Breast epithelium (tissue), 4 donors: Measurements from ENCODE around the gene SLC38A10. TPM values are rescaled to one million over a fixed set of nuclear protein-coding genes. Genes with fewer than 3 reads are reported as not detected.

Experiments
- DNase-seq, 2 donors: peaks; one replicate each; pipeline ENCODE4 v3.0.0-alpha.2; 2019; ENCODE audit warnings: low spot score in 2 of 2
- H3K27ac ChIP-seq, 2 donors: fragments of 200-600 bp; sonication (generic) in 1 of 2; one replicate each; pipeline ENCODE4 v1.5.1; 2016 to 2019; ENCODE audit warnings: mild to moderate bottlenecking in 1 of 2
- H3K27me3 ChIP-seq, 2 donors: fragments of 200-600 bp; sonication (generic) in 1 of 2; one replicate each; pipeline versions ENCODE4 v1.5.1 to v1.6.0; 2017 to 2019; ENCODE audit warnings: control low read depth in 1 of 2, mild to moderate bottlenecking in 1 of 2
- H3K36me3 ChIP-seq: fragments of 200-600 bp; one replicate; pipeline ENCODE4 v1.5.1; 2019
- H3K4me1 ChIP-seq, 2 donors: fragments of 200-600 bp; sonication (generic); one replicate each; pipeline ENCODE4 v1.5.1; 2016 to 2019; ENCODE audit warnings: control low read depth in 1 of 2
- H3K4me3 ChIP-seq, 3 donors: fragments of 200-600 bp; sonication (generic); 1 replicate in 2 of 3; 2 replicates in 1 of 3; pipeline ENCODE4 v1.5.1; 2016 to 2019; ENCODE audit warnings: mild to moderate bottlenecking in 3 of 3, moderate library complexity in 2 of 3
- H3K9me3 ChIP-seq, 2 donors: fragments of 200-600 bp; sonication (generic) in 1 of 2; one replicate each; pipeline ENCODE4 v1.5.1; 2016 to 2019; ENCODE audit warnings: control low read depth in 1 of 2
- POLR2A ChIP-seq: fragments of 450-650 bp; IDR thresholded peaks from one replicate; pipeline ENCODE4 v1.6.1; 2016; ENCODE audit warnings: antibody characterized with exemption, mild to moderate bottlenecking, moderate library complexity
- POLR2AphosphoS5 ChIP-seq, 3 donors: sonication (generic); formaldehyde crosslinking; IDR thresholded peaks; one replicate each; pipeline ENCODE4 v1.6.1; 2017; ENCODE audit warnings: antibody characterized with exemption in 3 of 3
- intact Hi-C: fragments of 100-400 bp; cut with DNase I; formaldehyde crosslinking; loops from one replicate; pipeline ENCODE4 v1.15.1; 2023; ENCODE audit warnings: low total_unique reads
- total RNA-seq, 3 donors: library from RNA; depleted of rRNA; stranded (reverse); fragments of >200 nt; gene quantifications; one replicate each; pipeline ENCODE4 v1.1.0, GENCODE V29; 2016
- TF ChIP-seq, protein P1 (sequence below), 3 donors: fragments of 450-650 bp; IDR thresholded peaks; one replicate each; pipeline ENCODE4 v1.5.1; 2016 to 2017; ENCODE audit warnings: antibody characterized with exemption in 3 of 3, mild to moderate bottlenecking in 3 of 3, moderate library complexity in 3 of 3

Gene SLC38A10
- total RNA-seq, 3 donors from 2014 or later = 52.4 to 104 (median 85.2) TPM

GRCh38 chr17:81315129-81315884 is 20.2 kb upstream of the SLC38A10 start:
- Histone ChIP-seq H3K36me3 (no peaks in the 10 kb centered on the region), H3K4me3 (no peak overlapping the region), H3K27me3 (no peaks in the 10 kb centered on the region), H3K9me3 (no peaks in the 10 kb centered on the region), H3K27ac (no peak overlapping the region), H3K4me1 (peaks cover under 1 to 2% of the 10 kb centered on the region in 2 donors)
- TF ChIP-seq, protein P1, sequence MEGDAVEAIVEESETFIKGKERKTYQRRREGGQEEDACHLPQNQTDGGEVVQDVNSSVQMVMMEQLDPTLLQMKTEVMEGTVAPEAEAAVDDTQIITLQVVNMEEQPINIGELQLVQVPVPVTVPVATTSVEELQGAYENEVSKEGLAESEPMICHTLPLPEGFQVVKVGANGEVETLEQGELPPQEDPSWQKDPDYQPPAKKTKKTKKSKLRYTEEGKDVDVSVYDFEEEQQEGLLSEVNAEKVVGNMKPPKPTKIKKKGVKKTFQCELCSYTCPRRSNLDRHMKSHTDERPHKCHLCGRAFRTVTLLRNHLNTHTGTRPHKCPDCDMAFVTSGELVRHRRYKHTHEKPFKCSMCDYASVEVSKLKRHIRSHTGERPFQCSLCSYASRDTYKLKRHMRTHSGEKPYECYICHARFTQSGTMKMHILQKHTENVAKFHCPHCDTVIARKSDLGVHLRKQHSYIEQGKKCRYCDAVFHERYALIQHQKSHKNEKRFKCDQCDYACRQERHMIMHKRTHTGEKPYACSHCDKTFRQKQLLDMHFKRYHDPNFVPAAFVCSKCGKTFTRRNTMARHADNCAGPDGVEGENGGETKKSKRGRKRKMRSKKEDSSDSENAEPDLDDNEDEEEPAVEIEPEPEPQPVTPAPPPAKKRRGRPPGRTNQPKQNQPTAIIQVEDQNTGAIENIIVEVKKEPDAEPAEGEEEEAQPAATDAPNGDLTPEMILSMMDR (IDR thresholded peaks at IDR 0.05) = no peak
- no peak for TF ChIP-seq POLR2AphosphoS5 (IDR thresholded peaks at IDR 0.05)
- TF ChIP-seq POLR2A = no peak
- intact Hi-C loops = loop anchor here (5.0 kb wide), 1 partner anchor 1217 kb away; no protein-coding TSS in a partner anchor
- DNase-seq = no peak

GRCh38 chr17:81314398-81315081 is 19.4 kb upstream of the SLC38A10 start:
- Histone ChIP-seq H3K9me3 (no peaks in the 10 kb centered on the region), H3K36me3 (no peaks in the 10 kb centered on the region), H3K27me3 (no peaks in the 10 kb centered on the region), H3K4me3 (no peak overlapping the region), H3K27ac (no peak overlapping the region), H3K4me1 (peaks cover 8 to 10% of the 10 kb centered on the region in 2 donors)
- TF ChIP-seq, protein P1 (IDR thresholded peaks at IDR 0.05) = no peak
- TF ChIP-seq POLR2A (no peak), POLR2AphosphoS5 (IDR thresholded peaks at IDR 0.05) (no peak)
- intact Hi-C loops = loop anchor here (5.0 kb wide), 1 partner anchor 1218 kb away; no protein-coding TSS in a partner anchor
- DNase-seq = no peak

DNA sequence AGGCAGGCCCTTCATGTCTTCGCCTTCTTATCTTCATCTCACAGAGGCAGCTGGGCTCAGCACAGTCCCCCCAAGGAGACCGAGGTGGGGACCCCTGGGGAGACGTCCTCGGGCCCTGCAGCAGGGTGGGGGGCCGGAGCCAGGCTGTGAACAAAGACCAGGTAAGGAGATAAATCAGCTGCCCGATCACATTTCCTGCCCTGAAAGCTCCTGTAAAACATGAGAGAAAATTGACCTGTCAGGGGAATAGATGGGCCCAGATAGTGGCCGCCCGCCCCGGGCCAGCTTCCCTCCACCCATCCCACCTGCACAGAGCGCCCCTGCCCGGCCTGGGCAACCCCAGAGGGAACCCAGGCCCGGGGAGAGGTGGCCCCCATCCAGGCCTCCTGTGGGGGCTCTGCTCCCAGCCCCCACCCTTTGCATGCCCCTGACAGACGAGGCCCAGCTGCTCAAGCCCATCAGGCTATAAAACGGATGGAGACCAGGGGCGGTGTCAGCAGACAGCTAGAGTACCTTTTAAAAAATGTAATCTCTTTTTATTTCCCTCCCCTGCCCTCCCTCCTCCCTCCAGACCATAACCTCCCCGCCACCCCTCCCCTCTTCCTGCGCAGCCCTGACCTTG is 18.8 kb upstream of the SLC38A10 start:
- Histone ChIP-seq H3K4me3 (no peak overlapping the region), H3K27me3 (no peaks in the 10 kb centered on the region), H3K9me3 (no peaks in the 10 kb centered on the region), H3K27ac (no peak overlapping the region), H3K4me1 (peaks cover 11 to 12% of the 10 kb centered on the region in 2 donors), H3K36me3 (no peaks in the 10 kb centered on the region)
- DNase-seq = no peak
- intact Hi-C loops = no loop called here
- TF ChIP-seq POLR2AphosphoS5 (IDR thresholded peaks at IDR 0.05) (no peak), POLR2A (no peak)
- TF ChIP-seq, protein P1 (IDR thresholded peaks at IDR 0.05) = no peak

DNA sequence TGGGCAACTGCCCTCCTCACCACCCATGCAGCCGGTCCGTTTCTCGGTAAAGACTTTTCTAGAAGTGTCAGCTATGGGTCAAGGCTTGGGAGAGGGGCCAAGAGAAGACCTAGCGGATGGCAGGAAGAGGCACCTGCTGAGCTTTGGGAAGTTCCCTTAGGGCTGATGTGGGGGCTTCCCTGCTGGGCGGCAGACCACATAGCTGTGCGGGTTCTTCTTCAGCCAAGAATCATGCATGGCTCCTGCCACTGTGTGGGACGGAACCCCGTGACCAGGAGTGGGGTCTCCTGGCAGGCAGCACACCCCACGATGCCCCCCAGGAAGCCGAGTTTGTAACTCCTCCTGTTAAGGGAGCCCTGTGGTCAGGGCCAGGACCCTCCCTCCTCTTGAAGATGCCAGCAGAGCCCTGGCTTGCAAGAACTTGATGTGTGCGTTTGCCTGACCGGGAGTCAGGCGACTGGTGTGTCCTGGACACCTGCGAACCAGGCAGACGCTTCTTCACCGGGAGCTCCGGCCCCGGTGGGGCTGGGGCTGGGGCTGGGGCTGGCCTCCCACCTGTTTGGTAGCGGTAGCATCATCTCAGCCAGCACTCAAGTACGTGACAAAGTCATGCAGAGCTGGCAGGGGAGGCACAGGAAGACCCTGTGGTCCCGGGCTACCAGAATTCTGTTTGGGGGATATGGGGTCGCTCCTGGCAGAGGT is 17.7 kb upstream of the SLC38A10 start:
- TF ChIP-seq, protein P1 (IDR thresholded peaks at IDR 0.05) = no peak
- TF ChIP-seq POLR2AphosphoS5 (IDR thresholded peaks at IDR 0.05) = no peak
- TF ChIP-seq POLR2A = no peak
- intact Hi-C loops = no loop called here
- Histone ChIP-seq H3K27me3 (no peaks in the 10 kb centered on the region), H3K4me1 (peaks cover 11 to 12% of the 10 kb centered on the region in 2 donors), H3K27ac (no peak overlapping the region), H3K4me3 (no peak overlapping the region), H3K36me3 (no peaks in the 10 kb centered on the region), H3K9me3 (no peaks in the 10 kb centered on the region)
- no peak for DNase-seq
